Stimulated activated CD8-positive, alpha-beta memory T cell treated with anti-CD3 and anti-CD28 coated beads, Interleukin-15, amount 100 ng/mL, for 1 hour (primary cell): ENCODE data around the gene PCGF1.
"Not testable (repeated sequence)": the region's sequence is repeated elsewhere in the genome, so short reads cannot be mapped to it uniquely, and the experiment has no call there.

Source experiments
- DNase-seq: peaks from one replicate; pipeline ENCODE4 v3.0.0-alpha.2; 2020; ENCODE audit warnings: low read depth

PCGF1 gene

GRCh38 chr2:74472086-74472944 is 35.2 kb downstream of the PCGF1 start, which contains the start of gene MRPL53:
Gene MRPL53 (minus strand): TSS chr2:74472680. CDS start chr2:74472660, 20 bp downstream.
- DNase-seq: peak; percentile 94

GRCh38 chr2:74471332-74472065 is 36.0 kb downstream of the PCGF1 start:
- DNase-seq: no peak

GRCh38 chr2:74470742-74471141 is 36.8 kb downstream of the PCGF1 start:
- DNase-seq: not testable (repeated sequence)

GRCh38 chr2:74464406-74464805 is 43.1 kb downstream of the PCGF1 start:
- no peak for DNase-seq

- no peak for DNase-seq
Observed at GRCh38 chr2:74462786-74463105, 44.7 kb downstream of the PCGF1 start.

GRCh38 chr2:74462054-74462785 is 45.3 kb downstream of the PCGF1 start:
- no peak for DNase-seq

GRCh38 chr2:74461187-74462053 is 46.1 kb downstream of the PCGF1 start:
- no peak for DNase-seq

- not testable (repeated sequence) for DNase-seq
Observed at GRCh38 chr2:74460187-74460586, 47.3 kb downstream of the PCGF1 start.

- not testable (repeated sequence) for DNase-seq
Observed at GRCh38 chr2:74459503-74460118, 47.9 kb downstream of the PCGF1 start.

- no peak for DNase-seq
Observed at GRCh38 chr2:74458938-74459363, 48.5 kb downstream of the PCGF1 start.

- peak; percentile 97 for DNase-seq
Observed at GRCh38 chr2:74458132-74458937, 49.2 kb downstream of the PCGF1 start, which contains the start of gene WBP1. Gene WBP1 (plus strand): TSS chr2:74458438. CDS start chr2:74458603, 165 bp downstream.

GRCh38 chr2:74457549-74458131 is 49.9 kb downstream of the PCGF1 start:
- peak; percentile 63 for DNase-seq

GRCh38 chr2:74457129-74457548 is 50.4 kb downstream of the PCGF1 start:
- DNase-seq: no peak
